Activated naive CD4-positive, alpha-beta T cell treated with anti-CD3 and anti-CD28 coated beads, Interleukin-2, amount 10 ng/mL, durations not matched to agents 5 hours and 36 hours (primary cell): ENCODE results near the gene EPHA5. TPM values are rescaled to one million over a fixed set of nuclear protein-coding genes. Genes with fewer than 3 reads are reported as not detected.

Experiments
- total RNA-seq, 2 experiments: library from RNA; stranded (reverse); gene quantifications; one replicate each; pipeline ENCODE4 v1.2.3, GENCODE V29; 2021

Gene EPHA5
- not detected for total RNA-seq

GRCh38 chr4:65670331-65671031 lies at the start of gene EPHA5:
TSS of gene EPHA5 (minus strand) at chr4:65670489. CDS start at chr4:65669742, 747 bp downstream.

